Lower lobe of right lung (tissue), 2 donors: ENCODE results near the gene SAMD13. TPM values are rescaled to one million over a fixed set of nuclear protein-coding genes. Genes with fewer than 3 reads are reported as not detected.

ENCODE experiments used
- ATAC-seq, 2 donors: fragments of 200-7000 bp; cut with Tn5 transposase; one replicate each; pipeline ENCODE4 v1.9.1; 2020 to 2022; ENCODE audit warnings: mild to moderate bottlenecking in 2 of 2, moderate library complexity in 2 of 2
- DNase-seq: peaks from one replicate; pipeline ENCODE4 v3.0.0-alpha.2; 2020
- H3K27ac ChIP-seq: fragments of 200-600 bp; one replicate; pipeline ENCODE4 v1.8.0; 2022
- H3K27me3 ChIP-seq: fragments of 200-600 bp; one replicate; pipeline ENCODE4 v1.8.0; 2022; ENCODE audit warnings: low read depth
- H3K36me3 ChIP-seq: fragments of 200-600 bp; one replicate; pipeline ENCODE4 v1.8.0; 2022; ENCODE audit warnings: mild to moderate bottlenecking
- H3K4me1 ChIP-seq: fragments of 200-600 bp; one replicate; pipeline ENCODE4 v1.8.0; 2022
- H3K4me3 ChIP-seq: fragments of 200-600 bp; one replicate; pipeline ENCODE4 v1.8.0; 2022; ENCODE audit warnings: mild to moderate bottlenecking
- H3K9me3 ChIP-seq: fragments of 200-600 bp; one replicate; pipeline ENCODE4 v1.8.0; 2022
- intact Hi-C: fragments of 100-400 bp; cut with DNase I; formaldehyde crosslinking; loops from one replicate; pipeline ENCODE4 v1.11.0; 2022
- total RNA-seq: library from RNA; stranded (reverse); fragmentation: NEBNext Ultra II Directional; extraction: Animal tissue kit (Norgen Biotek cat#: 25700); gene quantifications from one replicate; pipeline ENCODE4 v1.2.1, GENCODE V29; 2021
- TF ChIP-seq, protein P1 (sequence below): fragments of 200-600 bp; IDR thresholded peaks from one replicate; pipeline ENCODE4 v1.8.0; 2022; ENCODE audit warnings: antibody characterized with exemption, mild to moderate bottlenecking
- donor health status: DM: no; HTN: yes; CAD: no; lungs with severe emphysema.

The SAMD13 gene
- total RNA-seq, 1 donor from 2014 or later, result 2.2 TPM

DNA sequence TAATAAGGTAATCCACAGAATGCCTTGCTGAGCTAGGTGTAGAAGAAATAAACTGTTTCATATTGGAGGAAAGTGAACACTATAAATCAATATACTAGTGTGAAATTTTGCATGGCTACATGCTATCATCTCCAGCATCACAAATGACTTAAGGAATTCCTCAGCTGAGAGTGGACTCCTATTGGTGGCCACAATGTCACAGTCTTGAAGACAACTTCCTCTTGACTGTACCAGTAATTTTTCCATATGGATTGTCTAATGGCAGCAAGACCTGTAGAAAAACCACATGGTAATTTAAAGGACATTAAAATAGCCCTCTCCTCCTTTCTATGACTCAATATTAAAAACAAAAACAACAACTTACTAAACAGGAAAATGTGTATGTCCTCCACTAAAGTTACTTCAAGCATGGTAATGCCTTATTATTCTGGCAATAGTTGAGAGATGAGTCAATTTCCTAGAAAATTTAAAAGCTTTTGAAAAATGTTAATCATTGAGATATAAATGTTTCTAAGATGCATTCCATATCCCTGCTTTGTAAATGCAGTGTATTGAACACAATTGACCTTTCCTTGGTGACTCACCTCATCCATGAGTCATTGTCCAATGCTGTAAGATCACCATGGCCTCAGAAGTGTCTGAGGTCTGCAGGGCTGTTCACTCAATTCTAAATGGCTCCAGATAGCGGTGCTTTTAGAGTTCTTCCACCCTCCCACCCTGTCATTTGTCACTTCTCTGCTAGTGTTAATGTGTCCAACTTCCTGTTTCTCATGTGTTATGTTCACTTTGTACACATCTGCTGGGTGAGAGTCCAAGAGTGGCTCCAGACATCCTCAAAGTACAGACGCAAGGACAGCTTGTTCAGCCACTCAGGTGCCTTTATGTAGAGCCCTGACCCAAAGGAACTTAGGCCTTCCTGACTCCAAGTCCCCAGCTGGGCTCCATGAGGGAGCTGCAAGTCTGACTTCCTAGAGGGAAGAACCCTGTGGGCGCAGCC lies 64.0 kb downstream of the SAMD13 start:
- DNase-seq (peak; percentile 41), ATAC-seq (peak; percentile 61 to 72)
- Histone ChIP-seq H3K4me1 (peaks cover 6% of the 10 kb centered on the region), H3K36me3 (no peaks in the 10 kb centered on the region), H3K9me3 (no peaks in the 10 kb centered on the region), H3K27me3 (no peaks in the 10 kb centered on the region), H3K4me3 (no peak overlapping the region), H3K27ac (no peak overlapping the region)
- TF ChIP-seq, protein P1, sequence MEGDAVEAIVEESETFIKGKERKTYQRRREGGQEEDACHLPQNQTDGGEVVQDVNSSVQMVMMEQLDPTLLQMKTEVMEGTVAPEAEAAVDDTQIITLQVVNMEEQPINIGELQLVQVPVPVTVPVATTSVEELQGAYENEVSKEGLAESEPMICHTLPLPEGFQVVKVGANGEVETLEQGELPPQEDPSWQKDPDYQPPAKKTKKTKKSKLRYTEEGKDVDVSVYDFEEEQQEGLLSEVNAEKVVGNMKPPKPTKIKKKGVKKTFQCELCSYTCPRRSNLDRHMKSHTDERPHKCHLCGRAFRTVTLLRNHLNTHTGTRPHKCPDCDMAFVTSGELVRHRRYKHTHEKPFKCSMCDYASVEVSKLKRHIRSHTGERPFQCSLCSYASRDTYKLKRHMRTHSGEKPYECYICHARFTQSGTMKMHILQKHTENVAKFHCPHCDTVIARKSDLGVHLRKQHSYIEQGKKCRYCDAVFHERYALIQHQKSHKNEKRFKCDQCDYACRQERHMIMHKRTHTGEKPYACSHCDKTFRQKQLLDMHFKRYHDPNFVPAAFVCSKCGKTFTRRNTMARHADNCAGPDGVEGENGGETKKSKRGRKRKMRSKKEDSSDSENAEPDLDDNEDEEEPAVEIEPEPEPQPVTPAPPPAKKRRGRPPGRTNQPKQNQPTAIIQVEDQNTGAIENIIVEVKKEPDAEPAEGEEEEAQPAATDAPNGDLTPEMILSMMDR, result no peak
- intact Hi-C loops, result no loop called here

GRCh38 chr1:84366786-84367185 lies 65.3 kb downstream of the SAMD13 start:
- Histone ChIP-seq H3K4me3 (no peak overlapping the region), H3K36me3 (no peaks in the 10 kb centered on the region), H3K27ac (no peak overlapping the region), H3K4me1 (peaks cover 6% of the 10 kb centered on the region), H3K9me3 (no peaks in the 10 kb centered on the region), H3K27me3 (no peaks in the 10 kb centered on the region)
- intact Hi-C loops, result no loop called here
- TF ChIP-seq, protein P1, result no peak
- no peak for DNase-seq
- ATAC-seq, result no peak

- Histone ChIP-seq H3K27ac (no peak overlapping the region), H3K4me1 (peaks cover 6% of the 10 kb centered on the region), H3K27me3 (no peaks in the 10 kb centered on the region), H3K9me3 (no peaks in the 10 kb centered on the region), H3K36me3 (no peaks in the 10 kb centered on the region), H3K4me3 (no peak overlapping the region)
- intact Hi-C loops, result no loop called here
- DNase-seq, result no peak
- TF ChIP-seq, protein P1, result no peak
- ATAC-seq, result no peak
These were observed 65.7 kb downstream of the SAMD13 start for GRCh38 chr1:84367219-84367618.

DNA sequence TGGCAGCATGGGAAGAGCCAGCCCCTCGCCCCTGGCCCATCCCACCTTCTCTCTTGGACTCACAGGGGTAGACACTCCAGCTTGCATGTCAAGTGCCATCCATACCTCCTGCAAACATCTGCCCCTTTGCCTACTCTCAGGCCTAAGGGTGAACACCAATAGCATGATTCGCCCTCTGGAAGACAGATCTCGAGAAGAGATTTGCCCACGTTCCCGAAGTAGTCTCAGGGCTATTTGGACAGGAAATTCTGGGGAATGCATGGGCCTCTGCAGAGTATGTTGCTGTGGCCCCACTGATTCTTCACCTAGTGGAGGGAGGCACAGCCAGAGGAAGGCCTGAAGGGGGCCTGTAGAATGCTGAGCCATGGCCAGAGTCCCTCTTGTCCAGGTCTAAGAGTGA lies 66.9 kb downstream of the SAMD13 start:
- Histone ChIP-seq H3K4me3 (no peak overlapping the region), H3K27ac (no peak overlapping the region), H3K9me3 (no peaks in the 10 kb centered on the region), H3K27me3 (no peaks in the 10 kb centered on the region), H3K36me3 (no peaks in the 10 kb centered on the region), H3K4me1 (peaks cover 6% of the 10 kb centered on the region)
- intact Hi-C loops, result no loop called here
- DNase-seq (no peak), ATAC-seq (no peak)
- TF ChIP-seq, protein P1, result no peak

DNA sequence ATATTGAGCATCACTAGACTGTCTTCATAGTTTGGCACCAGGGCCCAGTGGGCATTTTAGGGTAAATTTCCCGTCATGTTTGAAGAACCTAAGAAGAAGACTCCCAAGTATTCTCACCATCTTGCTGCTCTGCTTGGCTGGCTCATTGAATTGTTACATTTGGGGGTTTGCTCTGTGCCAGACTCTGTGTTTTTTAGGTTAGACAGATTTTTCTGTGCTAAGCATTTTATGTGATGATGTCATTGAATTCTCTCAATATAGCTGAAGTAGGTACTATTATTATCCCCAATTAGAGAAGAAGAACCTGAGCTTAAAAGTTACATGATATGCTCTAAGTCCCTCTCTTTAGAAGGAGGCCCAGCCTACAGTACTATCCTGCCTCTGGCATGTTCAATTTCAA lies 68.8 kb downstream of the SAMD13 start:
- Histone ChIP-seq H3K36me3 (no peaks in the 10 kb centered on the region), H3K9me3 (no peaks in the 10 kb centered on the region), H3K4me1 (peaks cover 6% of the 10 kb centered on the region), H3K27me3 (no peaks in the 10 kb centered on the region), H3K4me3 (no peak overlapping the region), H3K27ac (no peak overlapping the region)
- TF ChIP-seq, protein P1, result no peak
- ATAC-seq, result no peak
- DNase-seq, result no peak
- intact Hi-C loops, result no loop called here
